OCI-LY7 (cell line): ENCODE measurements around the gene CFDP1. TPM values are rescaled to one million over a fixed set of nuclear protein-coding genes. Genes with fewer than 3 reads are reported as not detected.

Experiments
- BruUV-seq: library from RNA; stranded (reverse); fragments of 400-500 nt; replicated peaks from 2 replicates; lab custom pipeline; 2021; lab: Mats Ljungman, UMichigan
- CTCF ChIA-PET: fragments of 300-600 bp; sonication (Branson Sonifier 250); formaldehyde crosslinking; loops from one replicate; lab custom pipeline; 2022; ENCODE audit warnings: antibody characterized with exemption; ENCODE audit not compliant: unreplicated experiment; lab: Charles Lee
- POLR2A ChIA-PET: fragments of 300-600 bp; sonication (Branson Sonifier 250); formaldehyde crosslinking; loops from one replicate; lab custom pipeline; 2022; ENCODE audit warnings: antibody characterized with exemption; lab: Charles Lee
- DNase-seq: peaks from one replicate; pipeline ENCODE4 v3.0.0-alpha.2; 2015; ENCODE audit warnings: low spot score
- H2AFZ ChIP-seq: fragments of 200-600 bp; sonication (generic), shearing (Covaris generic); 2 replicates; pipeline ENCODE4 v1.6.1; 2014; ENCODE audit warnings: mild to moderate bottlenecking, antibody characterized with exemption, low read length, moderate library complexity
- H3K27ac ChIP-seq: fragments of 200-600 bp; sonication (generic); 2 replicates; pipeline ENCODE4 v1.5.1; 2014; ENCODE audit warnings: mixed run types, low read depth, mild to moderate bottlenecking, moderate library complexity, low read length, inconsistent platforms; ENCODE audit not compliant: poor library complexity, severe bottlenecking
- H3K36me3 ChIP-seq: fragments of 200-600 bp; sonication (generic); 2 replicates; pipeline ENCODE4 v1.6.1; 2014; ENCODE audit warnings: mild to moderate bottlenecking, antibody characterized with exemption, low read length, moderate library complexity, mixed read lengths; ENCODE audit not compliant: insufficient read depth
- H3K4me1 ChIP-seq: fragments of 200-600 bp; sonication (generic); 2 replicates; pipeline ENCODE4 v1.5.1; 2014; ENCODE audit warnings: mild to moderate bottlenecking, low read length; ENCODE audit not compliant: insufficient read depth, poor library complexity, severe bottlenecking
- H3K4me2 ChIP-seq: fragments of 200-600 bp; sonication (generic); 2 replicates; pipeline ENCODE4 v1.6.1; 2014; ENCODE audit warnings: mild to moderate bottlenecking, low read length
- H3K4me3 ChIP-seq: fragments of 200-600 bp; sonication (generic); 2 replicates; pipeline ENCODE4 v1.5.1; 2014; ENCODE audit warnings: mild to moderate bottlenecking, low read depth, low read length; ENCODE audit not compliant: poor library complexity, severe bottlenecking
- H3K79me2 ChIP-seq: fragments of 200-600 bp; sonication (generic); 2 replicates; pipeline ENCODE4 v1.6.1; 2016; ENCODE audit warnings: low read depth, mild to moderate bottlenecking, low read length, moderate library complexity, mixed read lengths; ENCODE audit not compliant: insufficient read depth
- H3K9me2 ChIP-seq: fragments of 200-600 bp; sonication (generic); 2 replicates; pipeline ENCODE4 v1.6.1; 2016; ENCODE audit warnings: mild to moderate bottlenecking, low read length, mixed read lengths; ENCODE audit not compliant: insufficient read depth
- H3K9me3 ChIP-seq: fragments of 200-600 bp; sonication (generic); 2 replicates; pipeline ENCODE4 v1.6.1; 2014; ENCODE audit warnings: mild to moderate bottlenecking, mixed run types, low read length, mixed read lengths
- H4K20me1 ChIP-seq: fragments of 200-600 bp; sonication (generic); 2 replicates; pipeline ENCODE4 v1.6.1; 2014; ENCODE audit warnings: mild to moderate bottlenecking, antibody characterized with exemption, low read length, moderate library complexity, mixed read lengths; ENCODE audit not compliant: insufficient read depth
- EZH2phosphoT487 ChIP-seq: fragments of 200-600 bp; sonication (generic); IDR thresholded peaks from 2 replicates; pipeline ENCODE4 v1.6.1; 2018; ENCODE audit warnings: low read depth, borderline replicate concordance, mild to moderate bottlenecking, mixed run types, antibody characterized with exemption, low read length, moderate library complexity, mixed read lengths
- intact Hi-C: fragments of 100-400 bp; cut with micrococcal nuclease; formaldehyde crosslinking; loops from one replicate; pipeline ENCODE4 v1.10.0; 2022; ENCODE audit not compliant: unreplicated experiment
- total RNA-seq, 2 experiments: library from RNA; depleted of rRNA in 1 of 2; stranded (reverse); fragments of >200 nt in 1 of 2; shearing (Covaris generic) in 1 of 2; gene quantifications; 2 replicates each; pipeline ENCODE4 v1.2.3, GENCODE V29; 2014 to 2022
- TF ChIP-seq, protein P1 (sequence below): fragments of 200-600 bp; sonication (generic); conservative IDR thresholded peaks from 2 replicates; pipeline ENCODE4 v1.5.1; 2014; ENCODE audit warnings: mild to moderate bottlenecking, antibody characterized with exemption, low read length, moderate library complexity, mixed read lengths

CFDP1 gene
- total RNA-seq, 2 experiments from 2014 or later: 30.0 to 57.6 TPM

DNA sequence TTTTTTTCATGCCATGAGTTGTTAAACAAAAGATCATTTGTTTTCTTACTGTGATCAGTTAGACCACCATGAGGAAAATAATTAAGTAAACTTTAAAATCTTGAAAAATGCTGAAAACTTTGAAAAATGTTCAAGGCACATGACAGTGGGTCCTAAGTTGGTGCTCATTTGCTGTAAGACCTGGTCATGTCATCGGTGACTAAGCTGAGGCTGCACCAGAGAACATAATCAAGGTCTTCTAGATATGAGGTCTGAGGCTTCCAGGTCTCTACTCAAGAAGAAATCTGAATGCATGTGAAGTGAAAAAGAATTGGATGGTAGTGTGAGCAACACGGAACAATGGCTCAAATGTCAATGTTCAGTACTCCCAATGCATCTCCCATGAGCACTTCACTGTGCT is 87.6 kb downstream of the CFDP1 start:
- H4K20me1 ChIP-seq: no peaks in the 10 kb centered on the region
- CTCF ChIA-PET: no interaction called here
- no peak overlapping the region for H3K4me2 ChIP-seq
- TF ChIP-seq, protein P1, sequence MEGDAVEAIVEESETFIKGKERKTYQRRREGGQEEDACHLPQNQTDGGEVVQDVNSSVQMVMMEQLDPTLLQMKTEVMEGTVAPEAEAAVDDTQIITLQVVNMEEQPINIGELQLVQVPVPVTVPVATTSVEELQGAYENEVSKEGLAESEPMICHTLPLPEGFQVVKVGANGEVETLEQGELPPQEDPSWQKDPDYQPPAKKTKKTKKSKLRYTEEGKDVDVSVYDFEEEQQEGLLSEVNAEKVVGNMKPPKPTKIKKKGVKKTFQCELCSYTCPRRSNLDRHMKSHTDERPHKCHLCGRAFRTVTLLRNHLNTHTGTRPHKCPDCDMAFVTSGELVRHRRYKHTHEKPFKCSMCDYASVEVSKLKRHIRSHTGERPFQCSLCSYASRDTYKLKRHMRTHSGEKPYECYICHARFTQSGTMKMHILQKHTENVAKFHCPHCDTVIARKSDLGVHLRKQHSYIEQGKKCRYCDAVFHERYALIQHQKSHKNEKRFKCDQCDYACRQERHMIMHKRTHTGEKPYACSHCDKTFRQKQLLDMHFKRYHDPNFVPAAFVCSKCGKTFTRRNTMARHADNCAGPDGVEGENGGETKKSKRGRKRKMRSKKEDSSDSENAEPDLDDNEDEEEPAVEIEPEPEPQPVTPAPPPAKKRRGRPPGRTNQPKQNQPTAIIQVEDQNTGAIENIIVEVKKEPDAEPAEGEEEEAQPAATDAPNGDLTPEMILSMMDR: no peak
- TF ChIP-seq EZH2phosphoT487: no peak
- no peaks in the 10 kb centered on the region for H3K9me2 ChIP-seq
- H3K4me1 ChIP-seq: no peaks in the 10 kb centered on the region
- intact Hi-C loops: no loop called here
- H2AFZ ChIP-seq: no peak overlapping the region
- DNase-seq: no peak
- no peaks in the 10 kb centered on the region for H3K79me2 ChIP-seq
- BruUV-seq: no TSS peak
- no peaks in the 10 kb centered on the region for H3K36me3 ChIP-seq
- H3K4me3 ChIP-seq: no peak overlapping the region
- H3K27ac ChIP-seq: no peak overlapping the region
- H3K9me3 ChIP-seq: no peaks in the 10 kb centered on the region
- POLR2A ChIA-PET: interaction anchor here (0.7 kb wide), 1 partner anchor 10 kb away, joined by 6 read pairs; no protein-coding TSS in a partner anchor

DNA sequence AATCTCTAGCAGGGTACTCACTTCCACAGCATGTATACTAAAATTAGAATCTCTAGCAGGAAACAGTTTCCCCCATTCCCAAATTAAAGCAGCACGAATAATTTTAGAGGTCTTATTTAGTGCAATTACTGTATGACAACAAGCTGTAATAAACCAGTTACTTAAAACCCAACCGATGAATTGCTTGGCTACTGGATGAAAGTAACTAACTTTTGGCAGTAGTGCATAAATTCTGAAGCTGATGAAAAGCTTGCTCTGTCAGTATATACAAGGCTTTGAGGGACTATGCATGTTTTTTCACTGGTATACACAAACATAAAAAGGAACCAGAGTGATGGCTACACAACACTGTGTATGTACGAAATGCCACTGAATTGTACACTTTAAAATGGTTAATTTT is 89.4 kb downstream of the CFDP1 start:
- Histone ChIP-seq H4K20me1 (no peaks in the 10 kb centered on the region), H3K27ac (no peak overlapping the region), H3K79me2 (no peaks in the 10 kb centered on the region), H3K9me3 (no peaks in the 10 kb centered on the region), H3K4me2 (no peak overlapping the region), H3K4me1 (no peaks in the 10 kb centered on the region), H3K36me3 (no peaks in the 10 kb centered on the region), H3K9me2 (no peaks in the 10 kb centered on the region), H3K4me3 (no peak overlapping the region), H2AFZ (no peak overlapping the region)
- ChIA-PET POLR2A (interaction anchor here (1.9 kb wide), 1 partner anchor 13 kb away, joined by 4 read pairs; no protein-coding TSS in a partner anchor), CTCF (interaction anchor here (1.0 kb wide), 1 partner anchor 14 kb away, joined by 4 read pairs; no protein-coding TSS in a partner anchor)
- intact Hi-C loops: no loop called here
- TF ChIP-seq, protein P1: no peak
- no peak for TF ChIP-seq EZH2phosphoT487
- DNase-seq: no peak
- no TSS peak for BruUV-seq

DNA sequence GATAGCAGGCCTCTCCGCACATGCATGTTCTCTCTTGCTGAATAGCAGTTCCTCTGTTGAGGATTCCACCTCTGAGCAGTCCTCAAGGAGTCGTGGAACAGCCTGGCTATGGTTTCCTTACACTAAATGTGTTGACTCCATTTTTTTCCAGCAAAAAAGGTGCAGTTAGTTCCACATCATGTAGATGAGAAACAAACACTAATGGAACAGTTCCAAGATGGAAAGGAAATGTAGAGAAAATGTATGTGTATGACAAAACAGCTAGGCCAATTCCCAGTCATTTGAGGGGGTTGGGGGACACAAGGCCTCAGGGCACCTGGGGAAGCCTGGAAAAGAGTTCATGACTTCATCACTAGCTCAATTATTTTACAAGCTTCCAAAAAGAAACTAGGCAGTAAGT is 90.0 kb downstream of the CFDP1 start:
- Histone ChIP-seq H3K79me2 (no peaks in the 10 kb centered on the region), H3K4me2 (no peak overlapping the region), H3K27ac (no peak overlapping the region), H3K4me3 (no peak overlapping the region), H2AFZ (no peak overlapping the region), H3K9me2 (no peaks in the 10 kb centered on the region), H3K9me3 (no peaks in the 10 kb centered on the region), H4K20me1 (no peaks in the 10 kb centered on the region), H3K4me1 (no peaks in the 10 kb centered on the region), H3K36me3 (no peaks in the 10 kb centered on the region)
- TF ChIP-seq, protein P1: no peak
- no peak for TF ChIP-seq EZH2phosphoT487
- no TSS peak for BruUV-seq
- POLR2A ChIA-PET: interaction anchor here (0.6 kb wide), 1 partner anchor 87 kb away, joined by 4 read pairs; no protein-coding TSS in a partner anchor
- CTCF ChIA-PET: interaction anchor here (1.0 kb wide), 1 partner anchor 15 kb away, joined by 4 read pairs; no protein-coding TSS in a partner anchor
- intact Hi-C loops: no loop called here
- DNase-seq: no peak
